K562 treated with DMSO at 1 percent for 12 hours (cell line): ENCODE results near the gene WDR4. TPM values are rescaled to one million over a fixed set of nuclear protein-coding genes. Genes with fewer than 3 reads are reported as not detected.

ENCODE experiments used
- total RNA-seq: library from RNA; unstranded; fragments of 300-600 nt; gene quantifications from 2 replicates; pipeline ENCODE4 v1.2.3, GENCODE V29; 2022; ENCODE audit not compliant: insufficient read depth

The WDR4 gene
- 12.6 and 14.6 TPM in 2 replicates for total RNA-seq

GRCh38 chr21:42878993-42879787, at the start of gene WDR4:
Gene WDR4, minus strand, starts transcription at chr21:42879539. Its CDS starts 44 bp downstream, at chr21:42879495.

GRCh38 chr21:42925114-42925926, 46.0 kb upstream of the WDR4 start, which contains the start of gene ERVH48-1:
Gene ERVH48-1, minus strand, starts transcription at chr21:42925630. Its CDS starts 6,624 bp downstream, at chr21:42919006.

GRCh38 chr21:42892931-42893755, 13.8 kb upstream of the WDR4 start, which contains the start of gene NDUFV3:
Gene NDUFV3, plus strand, starts transcription at chr21:42893309. Its CDS starts 25 bp downstream, at chr21:42893334.

Other genes starting within 250 kb of the WDR4 start
- not detected in 2 replicates for gene PDE9A, start 225.9 kb downstream of the WDR4 start, total RNA-seq
- 34.5 and 58.7 TPM in 2 replicates for gene NDUFV3, start 13.8 kb upstream of the WDR4 start, total RNA-seq
- gene ERVH48-1, start 46.1 kb upstream of the WDR4 start, total RNA-seq = 0.43 TPM in 1 of 2 replicates, not detected in the other
- 3.9 and 7.3 TPM in 2 replicates for gene PKNOX1, start 95.0 kb upstream of the WDR4 start, total RNA-seq
- 185 and 242 TPM in 2 replicates for gene CBS, start 196.3 kb upstream of the WDR4 start, total RNA-seq
- 73.8 and 93.8 TPM in 2 replicates for gene U2AF1, start 228.0 kb upstream of the WDR4 start, total RNA-seq